HepG2 (cell line): ENCODE data around the gene GYS1. TPM values are rescaled to one million over a fixed set of nuclear protein-coding genes. Genes with fewer than 3 reads are reported as not detected.

Source experiments
- AKNA ChIP-seq: sonication (generic); formaldehyde crosslinking; IDR thresholded peaks from 2 replicates; pipeline ENCODE4 v1.4.0; 2020; ENCODE audit warnings: missing genetic modification reagents, borderline replicate concordance
- CEBPB ChIP-seq: IDR thresholded peaks from 2 replicates; pipeline ENCODE4 v1.6.1; 2011; ENCODE audit warnings: low read depth, low read length, improper control_type of control experiment, borderline replicate concordance
- CEBPZ ChIP-seq: IDR thresholded peaks from 2 replicates; pipeline ENCODE4 v1.6.1; 2012; ENCODE audit warnings: low read length, improper control_type of control experiment
- FOXK1 ChIP-seq: sonication (generic); formaldehyde crosslinking; IDR thresholded peaks from 2 replicates; pipeline ENCODE4 v1.4.0; 2020; ENCODE audit warnings: low read depth, missing genetic modification reagents, borderline replicate concordance
- HOXA9 ChIP-seq: sonication (generic); formaldehyde crosslinking; IDR thresholded peaks from 2 replicates; pipeline ENCODE4 v1.8.1; 2022; ENCODE audit warnings: missing genetic modification reagents, mild to moderate bottlenecking, moderate library complexity, borderline replicate concordance
- KAT2B ChIP-seq: fragments of 150-350 bp; IDR thresholded peaks from 2 replicates; pipeline ENCODE4 v1.6.1; 2014; ENCODE audit warnings: low read depth, low read length, borderline replicate concordance
- KDM5A ChIP-seq: fragments of 200-600 bp; sonication (generic); IDR thresholded peaks from 2 replicates; pipeline ENCODE4 v1.7.0; 2018; ENCODE audit warnings: antibody characterized with exemption, mild to moderate bottlenecking, low read length, borderline replicate concordance
- MAX ChIP-seq: IDR thresholded peaks from 2 replicates; pipeline ENCODE4 v1.6.1; 2012; ENCODE audit warnings: inconsistent platforms
- PATZ1 ChIP-seq: sonication (generic); formaldehyde crosslinking; IDR thresholded peaks from 2 replicates; pipeline ENCODE4 v1.4.0; 2020; ENCODE audit warnings: missing genetic modification reagents
- PHF8 ChIP-seq: sonication (generic); formaldehyde crosslinking; IDR thresholded peaks from 2 replicates; pipeline ENCODE4 v1.5.0; 2020; ENCODE audit warnings: missing genetic modification reagents
- RFX5 ChIP-seq: IDR thresholded peaks from 2 replicates; pipeline ENCODE4 v1.6.1; 2011; ENCODE audit warnings: low read depth, low read length, improper control_type of control experiment
- SYNCRIP ChIP-seq: fragments of 200-400 bp; formaldehyde crosslinking; IDR thresholded peaks from 2 replicates; pipeline ENCODE4 v1.6.1; 2018; ENCODE audit warnings: mild to moderate bottlenecking, low read depth, low read length; ENCODE audit not compliant: insufficient read depth
- TGIF2 ChIP-seq: IDR thresholded peaks from 2 replicates; pipeline ENCODE4 v1.6.1; 2016; ENCODE audit warnings: control low read depth, missing compliant biosample characterization
- TMF1 ChIP-seq: sonication (generic); formaldehyde crosslinking; IDR thresholded peaks from 2 replicates; pipeline ENCODE4 v1.8.1; 2022; ENCODE audit warnings: low read depth, missing genetic modification reagents
- WIZ ChIP-seq: sonication (generic); formaldehyde crosslinking; IDR thresholded peaks from 2 replicates; pipeline ENCODE4 v1.5.1; 2020; ENCODE audit warnings: mild to moderate bottlenecking, missing genetic modification reagents
- XRCC5 ChIP-seq: fragments of 200-400 bp; formaldehyde crosslinking; optimal IDR thresholded peaks from 2 replicates; pipeline ENCODE3; 2017; ENCODE audit warnings: mild to moderate bottlenecking, low read length
- YEATS2 ChIP-seq: sonication (generic); formaldehyde crosslinking; IDR thresholded peaks from 2 replicates; pipeline ENCODE4 v1.4.0; 2020; ENCODE audit warnings: missing genetic modification reagents, borderline replicate concordance
- ZFX ChIP-seq: sonication (generic); formaldehyde crosslinking; IDR thresholded peaks from 2 replicates; pipeline ENCODE4 v1.4.0; 2020; ENCODE audit warnings: mild to moderate bottlenecking, low read depth, missing genetic modification reagents, moderate library complexity
- ZNF260 ChIP-seq: sonication (generic); formaldehyde crosslinking; IDR thresholded peaks from 2 replicates; pipeline ENCODE4 v1.4.0; 2020; ENCODE audit warnings: missing genetic modification reagents, low read depth, mild to moderate bottlenecking, borderline replicate concordance
- ZNF746 ChIP-seq: sonication (generic); formaldehyde crosslinking; IDR thresholded peaks from 2 replicates; pipeline ENCODE4 v1.8.0; 2022; ENCODE audit warnings: mild to moderate bottlenecking, missing genetic modification reagents
- polyA plus RNA-seq, 8 experiments: library from polyadenylated mRNA; depleted of rRNA in 3 of 8; stranded (reverse) in 7 of 8; unstranded in 1 of 8; fragments of >200 nt; fragmentation: Illumina TruSeq in 4 of 8; extraction: Trizol in 4 of 8; gene quantifications; 2 replicates each; pipeline versions ENCODE4 v1.2.1 to v1.2.3, GENCODE V29; 2011 to 2016; ENCODE audit warnings: low read depth in 4 of 8, missing spikeins in 1 of 8, mixed read lengths in 1 of 8; ENCODE audit not compliant: insufficient read depth in 1 of 8
- total RNA-seq, 5 experiments: library from RNA; depleted of rRNA; stranded (reverse); fragments of >200 nt; fragmentation: Illumina TruSeq; extraction: Trizol; gene quantifications; 2 replicates each; pipeline ENCODE4 v1.2.3, GENCODE V29; 2016; ENCODE audit warnings: low read depth in 1 of 5

Gene GYS1
- total and polyA plus RNA-seq, 2 of the 13 experiments (the other 11 are each of a cell fraction or from before 2014, with no cell fraction given), result 18.4 to 42.1 TPM

GRCh38 chr19:48970923-48971395 lies 22.1 kb downstream of the GYS1 start (continued):
- TF ChIP-seq PATZ1 (CRISPR knock-in tag) (peak; percentile 53; the same call in 1 of the 2 replicates), CEBPB (no peak), AKNA (CRISPR knock-in tag) (no peak), CEBPZ (no peak), KDM5A (no peak), SYNCRIP (no peak), MAX (peak; percentile 19; the same call in 1 of the 2 replicates), ZNF260 (CRISPR knock-in tag) (no peak), WIZ (no peak), PHF8 (no peak; the same call in 1 of the 2 replicates), HOXA9 (CRISPR knock-in tag) (no peak), ZNF746 (CRISPR knock-in tag) (no peak), XRCC5 (peak; percentile 68), KAT2B (no peak), TMF1 (CRISPR knock-in tag) (no peak), FOXK1 (CRISPR knock-in tag) (no peak), TGIF2 (no peak), RFX5 (no peak), ZFX (CRISPR knock-in tag) (no peak), YEATS2 (CRISPR knock-in tag) (no peak)
